Stimulated activated CD8-positive, alpha-beta memory T cell treated with anti-CD3 and anti-CD28 coated beads, Interleukin-15, amount 100 ng/mL, for 48 hours (primary cell): ENCODE measurements around the gene UBE2J1.

Experiments used
- DNase-seq, 2 donors: peaks; one replicate each; pipeline ENCODE4 v3.0.0-alpha.2; 2020; ENCODE audit warnings: low read depth in 2 of 2

The UBE2J1 gene

DNA sequence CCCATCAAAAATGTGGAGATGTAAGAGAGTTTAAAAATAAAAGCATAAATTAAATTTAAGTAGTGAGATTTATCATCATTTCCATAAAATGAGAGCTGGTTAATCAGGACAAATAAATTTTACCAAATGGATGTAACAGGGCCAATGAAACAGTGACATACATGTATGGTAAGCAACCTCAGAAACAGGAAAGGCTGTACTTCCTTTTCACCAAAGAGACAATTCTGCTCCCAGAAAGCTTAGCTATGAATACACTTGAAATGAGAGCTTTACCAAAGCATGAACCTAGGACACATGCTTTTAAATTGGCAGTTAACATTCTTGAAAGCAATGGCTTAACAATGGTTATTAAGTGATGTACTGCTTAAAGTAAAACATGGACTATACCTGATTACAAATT lies 12.1 kb upstream of the UBE2J1 start:
- no peak for DNase-seq

DNA sequence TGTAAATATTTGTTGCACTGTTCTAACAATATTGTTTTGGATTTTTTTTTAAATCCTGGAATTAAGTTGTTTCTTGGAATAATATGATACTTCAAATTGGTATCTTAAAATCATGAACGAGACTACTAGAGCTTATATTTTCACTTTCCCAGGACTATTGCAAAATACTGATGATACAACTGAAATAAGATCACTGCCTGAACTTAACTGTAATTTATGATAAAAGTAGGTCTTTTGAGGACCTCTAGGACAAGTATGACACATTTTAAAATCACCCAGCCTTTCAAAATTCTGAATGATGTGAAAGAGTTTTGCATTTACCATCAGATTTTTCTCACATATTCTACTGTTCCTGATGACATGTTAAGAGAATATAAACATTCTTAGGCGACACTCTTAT lies 8.6 kb upstream of the UBE2J1 start:
- DNase-seq, result no peak

DNA sequence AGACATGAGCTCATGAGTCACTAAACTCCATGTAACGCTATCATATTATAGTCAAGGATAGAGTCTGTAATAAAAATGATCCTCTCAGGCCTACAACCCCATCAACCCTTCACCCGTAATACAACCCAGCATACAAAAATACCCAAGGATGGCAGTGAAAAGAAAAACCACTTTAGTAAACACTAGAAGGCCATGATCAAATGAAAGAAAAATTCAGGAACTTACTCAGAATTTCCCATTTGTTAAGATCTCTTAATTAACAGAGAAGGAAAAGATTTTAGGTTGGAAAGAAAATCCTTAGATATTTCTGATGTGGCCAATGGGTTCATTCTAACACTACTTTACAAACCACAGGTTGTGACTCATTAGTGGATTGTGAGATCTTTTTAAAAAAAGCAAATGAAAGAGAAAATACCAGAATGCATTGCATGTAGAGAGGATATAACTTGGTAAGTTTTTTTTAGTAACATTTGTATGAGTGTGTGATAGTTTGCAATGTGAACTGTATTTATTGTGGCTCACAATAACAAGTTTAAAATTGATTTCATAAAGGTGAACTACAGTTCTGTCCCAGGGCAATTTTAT lies 8.0 kb upstream of the UBE2J1 start:
- DNase-seq, result no peak

DNA sequence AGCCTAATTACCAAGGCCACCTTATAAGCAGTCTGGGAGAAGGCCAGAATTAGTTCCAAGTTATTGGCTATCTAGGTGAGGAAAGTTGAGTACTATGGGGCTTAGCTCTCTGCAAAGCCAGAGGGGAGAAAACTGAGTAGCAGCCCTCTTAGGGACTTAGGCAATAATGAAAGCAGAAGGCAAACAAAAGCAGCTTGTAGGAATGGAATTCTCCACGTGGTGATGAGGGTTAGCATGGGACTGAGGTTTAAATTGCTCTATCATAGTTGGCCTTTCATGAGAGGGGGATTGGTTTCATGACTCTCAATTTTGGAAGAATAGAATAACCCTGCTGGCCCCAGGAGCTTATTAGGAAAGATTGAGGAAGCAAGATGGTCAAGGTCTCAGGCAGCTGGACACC lies 7.0 kb upstream of the UBE2J1 start:
- DNase-seq, result no peak

DNA sequence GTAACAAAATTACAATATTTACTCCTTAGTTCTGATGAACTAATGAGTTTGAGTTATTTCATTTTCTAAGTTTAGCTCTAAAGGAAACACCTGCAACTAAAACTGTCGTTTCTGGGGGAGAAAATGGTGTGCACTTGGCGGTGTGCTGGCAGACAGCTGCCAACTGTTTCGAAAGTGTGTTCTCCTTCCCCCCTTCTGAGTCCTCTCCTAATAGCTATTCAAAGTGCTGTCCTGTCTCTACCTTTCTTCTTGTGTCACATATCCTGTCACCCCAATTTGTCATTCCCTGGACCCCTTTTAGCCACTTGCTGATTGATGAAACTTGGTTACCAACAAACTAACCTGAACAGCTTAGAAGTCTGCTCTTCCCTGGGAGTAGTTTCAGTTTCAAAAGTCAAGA lies 4.9 kb upstream of the UBE2J1 start:
- DNase-seq, result no peak

DNA sequence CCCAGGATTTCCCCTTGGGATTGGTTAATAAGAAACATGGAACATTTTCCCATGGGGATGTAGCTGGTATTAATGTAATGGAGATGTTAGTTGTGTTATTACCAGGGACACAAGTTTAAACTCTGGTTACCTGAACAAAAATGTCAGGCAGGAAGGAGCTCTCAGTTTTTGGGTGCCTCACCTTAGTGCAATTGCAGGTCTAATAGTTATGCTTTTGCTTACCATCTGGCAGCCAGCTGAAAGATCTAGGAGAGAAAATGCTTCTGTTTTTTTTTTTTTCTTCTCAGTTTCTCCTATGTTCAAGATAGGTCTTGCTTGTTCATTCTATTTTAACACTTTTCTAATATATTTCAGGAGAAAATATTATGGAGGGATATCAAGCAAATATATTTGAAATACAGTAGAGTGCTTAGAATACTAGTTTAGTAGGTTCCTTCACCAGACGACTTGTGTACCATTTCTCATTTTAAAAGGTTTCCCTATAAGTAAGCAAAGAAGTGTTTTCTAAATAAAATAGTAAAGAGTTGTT lies 4.2 kb upstream of the UBE2J1 start:
- DNase-seq, result no peak

DNA sequence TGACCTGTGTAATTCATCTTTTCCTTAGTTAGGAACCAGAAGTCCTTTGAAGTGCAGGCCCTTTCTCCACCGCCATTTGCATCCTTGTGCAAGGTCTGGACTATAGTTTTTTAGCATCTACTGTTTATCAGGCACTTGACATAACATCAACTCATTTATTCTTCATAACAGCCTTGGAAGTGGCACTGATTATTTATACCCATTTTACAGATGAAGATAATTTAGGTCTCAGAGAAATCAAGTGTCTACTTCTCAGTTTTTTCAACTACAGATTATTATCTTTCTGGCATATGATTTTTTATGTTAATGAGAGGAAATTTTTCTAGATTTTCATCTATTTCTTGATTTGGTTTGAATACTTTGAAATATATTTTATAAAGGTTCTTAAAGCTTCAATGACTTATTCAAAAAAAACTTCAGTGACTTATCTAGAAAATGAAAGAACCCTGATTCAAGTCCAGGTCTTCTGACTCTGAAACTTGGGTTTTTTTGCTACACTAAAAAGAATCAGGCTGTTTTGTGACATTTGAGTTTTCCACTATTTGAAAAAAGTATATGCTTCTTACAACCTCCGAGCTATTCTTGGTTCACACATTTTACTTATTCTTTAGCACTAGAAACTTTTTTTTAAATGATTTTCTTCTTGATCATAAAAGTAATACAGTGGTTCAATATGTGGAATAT lies 3.1 kb upstream of the UBE2J1 start:
- DNase-seq, result no peak

DNA sequence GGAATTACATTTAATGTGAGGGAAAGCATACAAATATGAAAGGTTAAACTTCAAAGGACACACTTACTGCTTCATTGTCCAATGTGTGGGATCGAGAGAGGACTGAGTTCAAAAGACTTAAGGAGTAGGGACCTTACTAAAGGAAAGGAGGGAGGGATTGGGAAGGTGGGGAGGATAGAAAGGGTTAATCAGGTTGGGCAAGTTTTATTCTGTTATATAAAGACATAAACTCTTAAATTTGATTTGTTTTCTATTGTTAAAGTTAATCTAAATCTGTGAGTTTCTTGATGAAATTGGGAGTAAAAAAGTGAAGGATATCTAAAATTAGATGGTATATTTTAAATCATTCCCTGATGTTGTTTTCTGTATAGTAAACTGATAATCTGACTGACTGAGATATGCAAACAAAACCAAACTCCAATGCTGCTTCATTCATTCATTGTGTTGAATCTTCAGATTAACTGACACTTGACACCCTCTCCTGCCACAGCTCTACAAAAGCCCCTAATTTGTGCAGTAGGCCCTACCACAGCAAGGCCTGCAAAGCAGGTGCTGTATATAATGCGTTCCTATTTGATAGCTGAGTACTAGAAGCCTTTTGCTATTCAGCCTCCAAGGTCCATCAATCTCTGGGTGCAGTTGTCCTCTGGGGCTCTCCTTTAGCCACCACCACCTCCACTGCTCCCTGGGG lies 1.3 kb upstream of the UBE2J1 start:
- DNase-seq, result no peak

DNA sequence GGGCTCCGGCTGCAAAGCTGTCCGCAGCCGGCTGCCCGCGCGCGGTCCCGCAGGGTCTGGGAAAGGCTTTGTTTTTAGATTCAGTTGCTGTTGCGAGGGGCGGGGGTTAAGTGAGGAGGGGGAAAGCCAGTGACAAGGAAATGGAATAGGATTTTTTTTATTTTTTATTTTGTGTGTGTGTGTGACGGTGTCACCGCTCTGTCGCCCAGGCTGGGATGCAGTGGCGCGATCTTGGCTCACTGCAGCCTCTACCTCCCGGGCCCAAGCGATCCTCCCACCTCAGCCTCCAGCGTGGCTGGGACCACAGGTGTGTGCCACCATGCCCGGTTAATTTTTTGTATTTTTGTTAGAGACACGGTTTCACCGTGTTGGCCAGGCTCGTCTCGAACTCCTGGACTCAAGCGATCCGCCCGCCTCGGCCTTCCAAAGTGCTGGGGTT lies 615 bp upstream of the UBE2J1 start:
- no peak for DNase-seq

DNA sequence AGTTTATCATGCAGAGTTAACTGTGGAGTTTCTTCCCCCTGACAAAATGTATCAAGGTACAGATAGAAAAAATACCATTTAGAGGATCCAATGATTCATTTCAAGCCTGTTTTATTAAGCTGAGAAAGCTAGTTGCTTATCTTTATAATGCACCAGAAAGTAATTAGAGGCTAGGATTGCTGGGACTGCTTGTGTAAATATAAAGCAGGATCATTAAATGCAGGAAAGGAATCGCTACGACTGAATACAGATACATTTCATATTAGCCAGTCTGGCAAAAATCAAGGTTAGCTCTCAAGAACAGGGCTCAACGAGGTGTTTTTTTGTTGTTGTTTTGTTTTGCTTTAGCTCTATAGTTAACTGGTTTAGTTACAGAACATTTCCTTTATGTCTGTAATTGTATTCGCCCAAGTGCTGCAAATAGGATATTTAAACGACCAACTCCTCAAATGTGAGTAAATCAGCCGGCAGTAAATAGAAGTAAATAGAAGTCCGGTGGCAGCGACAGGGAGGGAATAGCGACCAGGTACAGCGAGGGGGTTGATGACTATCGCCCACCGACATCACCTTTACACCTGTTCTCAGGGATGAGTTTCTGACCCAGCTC lies 748 bp downstream of the UBE2J1 start:
- DNase-seq, result no peak

DNA sequence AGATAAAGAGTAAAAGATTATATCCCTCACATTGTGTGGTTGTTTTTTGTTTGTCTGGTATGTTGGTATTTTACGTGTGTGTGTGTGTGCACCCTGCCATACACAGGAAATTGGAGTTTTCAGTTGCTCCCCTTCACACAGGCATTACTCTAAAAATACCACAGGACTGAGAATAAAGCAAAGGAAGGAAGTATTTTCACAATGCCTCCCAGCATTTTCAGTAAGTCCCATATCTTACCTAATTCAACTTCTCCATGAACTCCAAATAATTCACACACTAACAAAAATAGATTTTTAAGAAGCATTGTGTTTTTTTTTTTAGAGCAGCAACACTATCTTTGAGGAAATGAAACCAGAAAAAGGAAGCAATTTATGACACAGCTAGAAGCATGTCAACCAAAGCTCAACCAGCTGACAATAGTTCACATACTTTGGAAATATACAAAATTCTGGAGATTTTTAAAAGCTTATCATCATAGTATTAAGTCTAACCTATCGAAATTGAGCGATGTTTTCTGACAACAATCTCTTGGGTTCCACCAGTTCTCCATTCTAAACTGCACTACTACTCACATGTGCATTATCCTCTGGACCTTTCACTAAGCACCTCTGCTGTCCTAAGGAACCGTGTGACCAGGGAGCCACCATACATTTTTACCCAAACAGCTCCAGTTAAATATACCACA lies 2.1 kb downstream of the UBE2J1 start:
- no peak for DNase-seq

DNA sequence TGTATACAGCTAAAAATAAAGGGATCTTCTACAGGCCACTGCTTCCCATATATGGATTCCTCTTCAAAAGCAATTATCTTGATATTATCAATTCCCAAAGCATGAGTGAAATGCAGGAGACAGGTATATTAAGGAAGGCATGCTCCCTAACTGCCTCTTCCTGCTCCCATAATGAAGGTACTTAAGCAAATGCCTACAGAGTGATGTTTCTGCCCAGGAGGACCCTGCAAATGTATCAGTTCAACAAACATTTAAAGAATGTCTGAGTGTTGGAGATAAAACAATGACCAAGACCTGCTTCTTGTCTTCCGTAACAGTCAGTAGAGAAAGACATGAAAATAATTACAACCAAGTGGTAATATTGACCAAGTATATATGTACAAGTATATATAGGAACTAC lies 4.2 kb downstream of the UBE2J1 start:
- DNase-seq, result no peak

DNA sequence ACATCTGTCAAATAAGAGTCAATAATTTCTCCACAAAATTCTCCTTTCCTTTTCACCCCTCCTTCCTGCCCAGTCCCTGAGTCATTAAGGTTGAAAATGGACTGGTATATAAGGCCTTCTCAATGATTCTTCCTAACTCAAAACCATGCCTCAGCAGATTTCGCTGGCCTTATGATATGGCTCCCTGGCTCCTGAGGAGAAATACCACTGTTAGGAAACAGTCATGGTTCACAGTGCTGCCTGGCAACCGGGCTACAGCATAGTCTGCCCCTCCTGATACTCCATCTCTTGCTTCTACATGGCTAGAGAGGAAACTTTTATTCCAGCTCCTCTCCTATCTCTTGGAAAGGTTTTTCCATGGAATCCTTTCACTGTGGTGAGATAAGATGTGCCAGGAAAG lies 4.7 kb downstream of the UBE2J1 start:
- DNase-seq, result no peak

DNA sequence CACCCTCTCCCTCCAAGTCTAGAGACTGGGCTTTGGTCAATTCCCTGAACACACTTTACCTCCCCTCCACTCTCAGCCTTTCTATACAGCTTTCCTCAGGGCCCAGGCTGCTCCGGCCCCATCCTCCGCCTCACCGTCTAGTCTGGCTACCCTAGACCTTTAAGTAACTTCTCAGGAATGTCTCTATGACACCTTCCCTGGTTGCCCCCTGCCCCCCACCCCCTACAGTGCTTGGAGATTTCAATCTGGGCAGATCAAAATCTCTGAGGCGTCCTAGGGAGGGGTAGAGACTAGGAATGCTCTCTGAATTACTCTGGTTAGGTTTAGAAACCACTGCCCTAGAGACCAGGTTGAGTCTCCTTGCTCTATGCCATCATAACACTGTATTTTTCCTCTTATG lies 6.1 kb downstream of the UBE2J1 start:
- no peak for DNase-seq

DNA sequence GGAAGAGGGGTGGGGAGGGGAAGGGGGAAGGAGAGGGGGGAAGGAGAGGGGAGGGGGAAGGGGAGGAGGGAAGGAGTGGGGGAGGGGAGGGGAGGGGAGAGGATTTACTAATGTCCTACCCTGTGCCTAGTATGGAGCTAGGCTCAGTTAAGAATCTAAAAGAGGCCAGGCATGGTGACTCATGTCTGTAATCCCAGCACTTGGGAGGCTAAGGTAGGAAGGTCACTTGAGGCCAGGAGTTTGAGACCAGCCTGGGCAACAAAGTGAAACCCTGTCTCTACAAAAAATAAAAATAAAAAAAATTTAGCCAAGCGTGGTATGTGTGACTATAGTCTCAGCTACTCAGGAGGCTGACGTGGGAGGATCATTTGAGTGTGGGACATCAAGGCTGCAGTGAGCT lies 13.0 kb downstream of the UBE2J1 start:
- no peak for DNase-seq

DNA sequence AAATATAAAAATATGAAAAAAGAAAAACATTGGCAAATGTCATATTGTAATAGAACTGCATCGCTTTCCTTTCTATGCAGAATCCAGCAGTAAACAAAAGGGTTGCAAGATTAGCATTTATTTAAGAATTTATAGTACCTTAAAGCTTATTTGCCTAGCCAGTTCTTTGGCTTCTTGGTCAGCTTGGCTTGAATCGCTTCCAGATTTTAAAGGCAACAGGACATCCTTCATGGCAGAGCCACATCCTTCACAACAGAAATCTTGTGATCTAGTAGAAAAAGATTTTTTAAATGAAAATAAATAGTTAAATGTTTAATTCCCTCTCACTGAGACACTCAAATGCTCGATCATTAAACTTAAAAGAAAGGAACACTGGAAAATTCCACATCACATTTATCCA lies 17.4 kb downstream of the UBE2J1 start:
- no peak for DNase-seq

DNA sequence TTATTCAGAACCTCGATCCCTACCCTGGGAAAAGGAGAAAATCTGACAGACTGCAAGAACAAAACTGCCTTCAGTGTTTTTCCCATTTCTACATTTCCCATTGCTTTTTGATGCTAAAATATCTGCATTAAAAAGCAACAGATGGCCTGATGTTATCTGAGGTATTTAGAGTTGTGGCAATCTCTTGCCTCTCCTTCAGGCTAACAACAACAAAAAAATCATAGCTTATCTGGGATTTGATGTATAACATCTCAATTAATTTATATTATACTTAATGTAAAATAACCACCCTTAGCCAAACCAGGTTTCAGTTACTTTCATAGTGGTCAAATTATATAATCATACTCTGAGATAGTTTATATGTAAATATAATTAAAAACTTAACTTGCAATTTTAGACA lies 21.6 kb downstream of the UBE2J1 start:
- DNase-seq, result no peak

DNA sequence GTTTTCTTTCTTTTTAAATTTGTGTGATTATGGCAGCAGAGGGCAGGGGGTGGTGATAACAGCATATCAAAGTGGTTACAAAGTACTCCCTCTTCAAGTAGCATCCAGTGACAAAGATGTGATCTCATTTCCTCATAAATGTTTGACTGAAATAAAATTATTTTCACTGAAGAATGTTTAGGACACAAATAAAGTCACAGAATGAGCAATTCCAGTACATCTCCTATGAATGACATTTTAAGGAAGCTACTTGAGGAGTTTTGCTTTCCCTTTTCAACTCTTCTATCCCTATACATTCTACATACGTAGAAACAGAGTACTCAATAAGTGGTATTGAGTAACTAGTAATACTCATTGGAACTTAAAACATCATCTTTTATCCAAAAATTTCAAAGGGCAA lies 23.5 kb downstream of the UBE2J1 start:
- DNase-seq, result no peak

DNA sequence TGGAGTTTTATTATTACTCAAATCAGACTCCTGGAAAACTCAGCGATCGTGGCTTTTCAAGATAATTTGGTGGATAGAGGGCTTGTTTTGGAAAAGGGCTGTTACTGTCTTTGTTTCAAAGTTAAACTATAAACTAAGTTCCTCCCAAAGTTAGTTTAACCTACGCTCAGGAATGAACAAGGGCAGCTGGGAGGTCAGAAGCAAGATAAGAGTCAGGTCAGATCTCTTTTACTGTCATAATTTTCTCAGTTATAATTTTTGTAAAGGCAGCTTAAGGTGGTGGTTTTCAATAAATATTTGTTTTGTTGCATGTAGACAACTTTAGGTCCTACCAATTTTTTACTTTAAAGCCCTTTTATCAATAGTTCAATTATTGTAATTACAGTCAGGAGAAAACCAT lies 28.2 kb downstream of the UBE2J1 start:
- no peak for DNase-seq

DNA sequence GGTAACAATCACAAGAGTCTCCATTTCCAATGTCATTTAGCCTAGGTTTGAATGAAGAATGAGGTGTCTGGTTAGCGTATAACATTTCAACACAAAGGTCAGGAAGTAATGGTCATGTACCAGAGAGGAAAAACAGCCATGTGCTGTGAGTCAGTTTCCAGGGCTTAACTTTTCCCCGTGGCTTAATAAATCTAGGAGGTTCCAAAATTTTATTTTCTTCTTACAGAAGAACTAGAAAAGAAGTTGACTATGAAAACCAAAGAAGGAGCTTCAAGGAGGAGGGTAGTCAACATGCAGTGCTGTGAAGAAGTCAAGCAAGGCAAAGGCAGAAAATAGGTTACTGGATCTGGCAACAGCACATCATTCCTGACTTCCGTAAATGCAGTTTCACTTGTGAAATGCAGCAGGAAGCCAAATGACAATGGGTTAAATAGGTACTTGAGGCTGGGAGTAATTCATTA lies 29.0 kb downstream of the UBE2J1 start:
- DNase-seq, result no peak

DNA sequence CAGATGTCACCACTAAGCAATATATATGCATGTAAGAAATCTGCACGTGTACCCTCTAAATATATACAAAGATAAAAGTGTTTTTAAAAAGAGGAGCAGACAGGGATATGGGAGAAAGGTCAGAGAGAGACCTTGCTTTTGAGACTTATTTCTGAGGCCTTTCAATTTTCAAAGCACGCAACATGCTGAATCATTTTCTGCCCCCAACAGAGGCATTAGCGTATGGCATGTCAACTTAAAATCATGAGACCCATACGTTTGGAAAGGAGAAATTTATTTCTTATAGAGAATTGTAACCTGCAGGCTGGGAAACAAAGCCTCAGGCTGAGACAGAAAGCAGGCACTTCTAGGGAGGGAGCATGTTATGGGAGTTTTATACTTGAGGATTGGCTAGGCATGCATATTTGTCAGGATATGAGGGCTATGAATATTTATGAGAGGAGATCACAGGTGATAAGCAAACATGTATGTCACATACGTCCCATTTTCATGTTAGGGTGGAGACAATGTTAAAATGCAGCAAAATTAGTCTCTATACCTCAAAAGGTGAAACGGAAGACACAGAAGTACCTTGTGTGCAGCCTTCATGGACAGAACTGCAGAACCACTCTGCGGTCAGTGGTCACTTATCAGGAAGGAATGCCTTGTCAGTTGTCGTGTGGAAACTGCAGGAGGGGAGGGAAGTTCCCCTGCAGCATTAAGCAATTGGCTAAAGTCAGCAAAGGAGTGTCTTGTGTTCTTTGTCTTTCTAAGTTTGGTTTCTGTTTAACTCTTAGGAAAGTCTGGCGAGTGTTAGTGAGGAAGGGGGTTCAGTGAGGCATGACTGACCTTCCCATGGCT lies 31.2 kb downstream of the UBE2J1 start:
- no peak for DNase-seq
